NOMO-1 treated with DMSO at 0.1 percent for 48 hours (cell line): ENCODE data around the gene PACRG.
A peak's percentile ranks its signal among the peaks of the same experiment; 100 is the strongest.

Experiments used
- DNase-seq: peaks from one replicate; lab custom pipeline; 2025; ENCODE audit not compliant: unreplicated experiment; lab: John Stamatoyannopoulos, UW

Gene PACRG

DNA sequence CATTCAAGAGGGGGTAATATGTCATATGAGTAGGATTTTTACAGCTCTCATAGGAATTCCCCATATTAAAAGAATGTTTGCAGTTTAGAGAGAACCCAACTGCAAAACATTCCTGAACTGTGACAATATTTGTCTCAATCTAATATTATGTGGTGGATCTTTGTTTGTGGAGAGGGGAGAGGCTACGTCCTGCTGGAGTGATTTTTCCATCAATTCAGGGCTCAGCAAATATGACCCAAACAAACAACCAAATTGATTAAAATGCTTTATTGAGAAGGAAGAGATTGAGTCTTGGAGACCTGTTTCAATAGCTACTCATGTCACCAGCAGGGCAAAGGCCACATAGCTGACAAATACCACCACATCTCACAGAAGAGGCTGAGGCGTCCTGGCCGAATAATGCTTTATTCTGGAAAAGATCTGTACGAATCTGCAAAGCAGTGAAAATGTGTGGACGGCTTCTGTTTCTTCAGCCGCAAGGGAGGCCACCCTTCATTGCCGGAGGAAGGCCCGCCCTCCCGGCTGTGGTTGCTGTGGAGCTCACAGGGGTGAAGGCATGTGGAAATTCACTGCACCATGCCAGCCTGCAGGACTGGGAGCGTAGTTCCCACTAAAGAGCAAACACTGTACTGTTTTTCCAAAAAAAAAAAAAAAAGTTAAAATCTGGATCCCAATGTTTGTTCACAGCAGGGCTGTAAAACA lies 597.1 kb downstream of the PACRG start:
- DNase-seq, result peak; percentile 3

- no peak for DNase-seq
Measured at GRCh38 chr6:163325390-163325784, 597.6 kb downstream of the PACRG start.

DNA sequence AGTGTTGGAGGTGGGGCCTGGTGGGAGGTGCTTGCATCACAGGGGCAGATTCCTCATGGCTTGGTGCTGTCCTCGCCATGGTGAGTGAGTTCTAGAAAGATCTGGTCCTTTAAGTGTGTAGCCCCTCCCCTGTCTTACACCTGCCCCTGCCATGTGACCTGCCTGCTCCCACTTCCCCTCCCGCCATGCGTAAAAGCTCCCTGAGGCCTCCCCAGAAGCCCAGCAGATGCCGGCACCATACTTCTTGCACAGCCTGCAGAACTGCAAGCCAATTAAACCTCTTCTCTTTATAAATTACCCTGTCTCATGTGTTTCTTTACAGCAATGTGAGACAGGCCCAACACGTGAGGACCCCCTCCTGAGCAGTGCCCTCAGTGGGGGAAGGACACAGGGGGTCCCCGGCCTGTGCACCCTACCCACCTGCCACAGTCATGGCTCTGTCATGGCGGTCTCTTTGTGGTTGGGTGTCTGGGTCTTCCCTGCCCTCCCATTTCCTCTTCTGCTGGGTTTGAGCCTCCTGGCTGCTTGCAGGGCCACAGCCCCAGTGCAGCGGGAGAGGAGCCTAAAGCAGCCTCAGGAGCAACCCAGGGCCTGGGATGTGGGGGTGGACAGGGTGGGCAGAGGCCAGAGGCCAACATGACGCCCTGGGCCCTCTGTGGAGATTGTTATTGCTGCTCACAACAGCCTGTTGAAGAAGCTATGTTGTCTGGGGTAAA lies 599.5 kb downstream of the PACRG start:
- DNase-seq, result no peak

DNA sequence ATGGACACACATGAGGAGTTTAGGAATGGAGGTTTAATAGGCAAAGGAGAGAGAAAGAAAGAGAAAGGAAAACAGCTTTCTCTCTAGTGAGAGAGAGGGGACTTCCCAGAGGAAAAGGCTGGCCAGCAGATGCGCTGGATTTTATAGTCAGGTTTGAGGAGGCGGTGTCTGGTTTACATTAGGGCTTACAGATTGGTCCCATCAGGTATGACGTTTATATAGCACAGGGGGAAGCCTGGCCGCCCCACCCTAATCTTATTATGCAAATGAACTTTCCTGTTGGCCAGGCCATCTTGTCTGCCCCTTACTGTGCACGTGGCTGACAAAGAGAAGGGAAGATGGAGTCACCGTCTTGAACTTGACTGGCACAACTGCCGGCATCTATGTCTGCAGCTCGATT lies 600.1 kb downstream of the PACRG start:
- DNase-seq, result no peak

GRCh38 chr6:163328411-163328810 lies 600.6 kb downstream of the PACRG start:
- DNase-seq, result no peak

DNA sequence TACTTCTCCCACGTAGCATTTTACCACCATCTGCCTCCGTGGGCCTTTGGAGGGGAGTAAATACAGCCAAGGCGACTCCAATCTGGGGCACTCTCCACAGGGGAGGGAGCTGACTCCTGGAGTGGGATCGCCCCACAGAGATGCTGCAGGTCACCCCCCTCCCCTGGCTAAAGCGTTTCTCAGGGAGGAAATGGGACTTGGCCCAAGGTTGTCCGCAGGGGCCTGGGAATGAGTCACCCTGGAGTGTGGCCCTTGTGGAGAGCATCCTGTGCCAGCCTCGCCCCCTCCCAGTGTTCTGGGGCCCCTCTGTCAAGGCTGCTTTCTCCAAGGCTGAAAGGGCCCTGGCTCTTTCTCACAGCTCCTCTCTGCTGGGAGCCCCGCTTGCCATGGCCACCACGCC lies 602.2 kb downstream of the PACRG start:
- no peak for DNase-seq

DNA sequence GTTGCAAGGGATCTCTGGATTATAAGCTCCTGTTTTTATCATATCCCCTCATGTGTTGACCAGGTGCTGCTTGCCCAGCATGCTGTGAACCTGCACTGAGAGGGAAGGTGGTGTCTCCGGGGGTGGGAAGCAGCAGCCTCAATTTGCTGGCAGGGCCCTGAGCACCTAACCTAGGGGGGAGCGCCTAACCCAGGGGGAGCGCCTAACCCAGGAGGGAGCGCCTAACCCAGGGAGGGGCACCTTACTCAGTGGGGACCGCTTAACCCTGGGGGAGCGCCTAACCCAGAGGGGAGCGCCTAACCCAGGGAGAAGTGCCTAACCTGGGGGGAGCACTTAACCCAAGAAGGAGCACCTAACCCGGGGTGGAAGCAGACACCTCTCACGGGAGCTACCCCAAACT lies 603.5 kb downstream of the PACRG start:
- DNase-seq, result no peak

DNA sequence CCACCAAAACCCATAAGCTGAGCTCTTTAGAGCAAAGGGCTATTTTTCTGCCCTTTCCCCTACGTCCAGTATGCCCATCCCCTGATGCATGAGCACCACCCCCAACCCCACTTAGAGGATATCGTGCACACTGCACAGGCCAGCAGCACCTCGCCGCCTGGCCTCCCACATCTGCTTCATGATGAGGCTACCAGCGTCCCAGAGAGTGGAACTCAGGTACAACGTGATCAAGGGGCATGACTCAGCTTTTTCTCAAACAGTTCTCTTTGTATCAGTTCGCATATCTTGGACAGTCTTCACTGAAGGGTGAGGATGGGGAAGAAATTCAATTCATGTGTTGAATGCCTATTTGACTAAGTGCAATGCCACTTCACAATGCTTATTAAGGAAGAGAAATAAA lies 604.8 kb downstream of the PACRG start:
- no peak for DNase-seq

DNA sequence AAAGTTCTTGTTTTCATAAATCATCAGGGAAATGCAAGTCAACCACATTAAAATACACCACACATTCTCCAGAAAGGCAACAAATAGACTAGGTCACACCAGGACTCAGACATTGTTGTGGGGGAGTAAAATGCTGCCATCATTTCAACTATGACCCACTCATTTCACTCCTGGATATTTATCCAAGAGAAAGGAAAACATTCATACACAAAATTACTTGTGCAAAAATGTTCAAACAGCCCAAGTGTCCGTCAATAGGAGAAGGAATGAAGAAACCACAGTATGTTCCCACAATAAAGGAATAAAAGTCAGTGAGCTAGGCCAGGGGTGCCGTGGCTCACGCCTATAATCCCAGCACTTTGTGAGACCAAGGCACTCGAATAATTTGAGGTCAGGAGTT lies 605.3 kb downstream of the PACRG start:
- DNase-seq, result no peak

DNA sequence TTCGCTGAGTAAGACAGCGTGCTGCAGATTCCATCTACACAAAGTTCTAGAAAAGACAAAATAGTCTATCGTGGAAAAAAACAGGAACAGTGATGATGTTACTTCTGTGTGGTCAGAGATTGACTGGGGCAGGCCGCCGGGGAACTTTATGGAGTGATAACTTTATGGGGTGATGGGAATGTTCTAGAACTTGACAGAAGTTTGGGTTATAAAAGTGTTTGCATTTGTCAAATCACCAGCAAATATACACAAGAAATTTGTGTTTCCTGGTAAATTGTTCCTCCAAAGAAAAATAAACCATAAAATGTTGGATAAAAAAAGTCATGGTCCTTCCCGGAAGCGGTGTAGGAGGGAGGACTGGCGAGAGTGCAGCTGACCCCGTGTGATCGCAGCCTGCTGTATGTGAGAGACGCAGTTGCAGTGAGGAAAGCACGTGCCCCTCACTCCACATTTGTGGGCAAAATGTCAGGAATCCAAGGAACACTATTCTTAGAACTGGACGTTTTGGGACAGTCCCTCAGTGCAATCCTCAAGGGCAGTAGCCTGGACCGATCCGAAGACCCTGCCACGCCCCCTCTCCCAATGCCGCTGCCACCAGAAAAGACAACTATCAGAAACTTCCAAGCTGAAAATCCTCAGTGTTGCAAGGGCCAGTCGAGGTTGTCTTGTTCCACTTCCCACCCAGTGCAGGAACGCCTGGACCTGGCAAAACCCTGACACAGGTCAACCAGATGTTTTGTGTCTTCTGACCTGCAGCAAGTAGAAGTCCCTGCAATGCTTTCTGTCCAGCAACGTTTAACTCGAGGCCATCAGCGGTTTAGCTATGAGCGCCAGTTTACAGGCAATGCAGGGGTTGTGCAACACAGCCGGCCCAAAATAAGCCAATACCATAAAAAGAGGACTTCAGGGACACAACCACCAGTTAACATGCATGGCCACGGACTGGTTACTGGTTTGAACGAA lies 606.2 kb downstream of the PACRG start:
- peak; percentile 19 for DNase-seq

GRCh38 chr6:163335056-163335455 lies 607.3 kb downstream of the PACRG start:
- no peak for DNase-seq

DNA sequence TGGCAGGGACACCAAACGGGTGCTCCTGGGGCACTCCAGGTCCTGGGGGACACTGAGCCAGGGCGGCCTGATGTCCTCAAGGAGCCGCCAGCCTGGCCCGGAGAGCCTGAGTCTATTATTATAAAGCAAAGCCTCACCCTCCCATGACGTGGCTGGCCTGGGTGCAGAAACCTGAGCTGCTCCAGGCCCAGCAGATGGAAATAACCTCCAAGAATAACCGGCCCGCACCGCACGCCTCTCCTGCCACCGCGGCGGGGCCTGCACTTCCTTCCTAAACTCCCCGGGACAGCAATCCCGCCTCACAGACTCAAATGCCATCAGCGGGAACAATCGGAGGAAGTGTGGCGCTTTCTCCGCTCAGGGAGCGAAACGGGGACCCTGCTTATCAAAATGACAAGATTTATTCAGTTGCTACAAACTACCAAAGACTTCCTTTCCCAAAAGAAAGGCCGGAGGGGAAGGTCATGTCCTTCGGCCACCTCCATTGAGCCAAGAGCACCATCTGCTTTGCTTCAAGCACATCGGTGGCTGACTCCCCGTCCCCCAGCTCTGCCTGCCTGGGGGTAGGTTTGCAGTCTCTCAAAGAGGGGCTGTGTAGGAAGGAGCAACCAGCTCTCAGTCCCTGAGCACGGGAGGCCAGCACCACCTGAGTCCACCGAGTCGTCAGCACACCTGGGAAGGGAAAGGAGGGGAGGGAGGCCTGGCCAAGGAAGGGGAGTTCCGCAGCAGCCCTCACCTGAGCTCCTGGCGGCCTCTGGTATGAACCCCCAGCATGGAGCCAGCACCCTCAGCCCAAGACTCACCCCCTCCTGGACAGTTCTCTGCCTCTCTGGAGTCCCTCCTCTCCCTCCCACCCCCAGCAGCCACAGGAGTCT lies 608.1 kb downstream of the PACRG start:
- no peak for DNase-seq

- no peak for DNase-seq
Measured at GRCh38 chr6:163336961-163337360, 609.2 kb downstream of the PACRG start.

- DNase-seq, result no peak
Measured at GRCh38 chr6:163337958-163338357, 610.2 kb downstream of the PACRG start.

DNA sequence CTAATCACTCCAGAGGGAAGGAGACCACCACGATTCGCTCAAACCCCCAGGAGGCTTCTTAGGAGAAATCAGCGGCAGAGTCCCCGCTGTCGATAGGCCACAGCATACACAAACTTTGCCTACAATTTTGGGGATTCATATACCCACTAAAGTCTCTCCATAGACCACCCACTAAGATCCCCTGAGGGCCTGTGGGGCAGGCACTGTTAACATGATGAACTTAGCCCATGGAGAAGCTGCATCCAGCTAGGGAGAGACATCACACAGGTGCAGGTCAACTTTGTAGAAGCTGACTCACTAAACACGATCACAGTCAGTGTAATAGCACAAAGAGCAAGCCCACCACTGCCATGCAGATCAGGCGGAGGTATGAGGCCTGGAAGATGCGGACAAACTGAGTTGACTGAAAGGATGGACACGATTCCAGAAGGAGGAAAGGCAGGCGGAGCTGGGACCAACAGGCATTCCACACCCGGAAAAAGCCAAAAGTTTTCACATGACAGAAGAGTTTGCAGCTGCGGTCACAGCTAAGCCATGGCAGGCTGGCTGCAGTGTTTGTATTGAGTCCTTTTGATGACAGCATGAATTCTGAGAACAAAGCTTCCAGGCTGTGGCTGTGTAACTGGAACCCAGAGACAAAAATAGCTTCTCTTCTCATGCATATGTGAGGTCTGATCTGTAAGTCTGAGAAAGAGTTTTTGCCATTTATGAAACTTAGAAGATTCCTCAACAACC lies 611.1 kb downstream of the PACRG start:
- DNase-seq, result no peak

DNA sequence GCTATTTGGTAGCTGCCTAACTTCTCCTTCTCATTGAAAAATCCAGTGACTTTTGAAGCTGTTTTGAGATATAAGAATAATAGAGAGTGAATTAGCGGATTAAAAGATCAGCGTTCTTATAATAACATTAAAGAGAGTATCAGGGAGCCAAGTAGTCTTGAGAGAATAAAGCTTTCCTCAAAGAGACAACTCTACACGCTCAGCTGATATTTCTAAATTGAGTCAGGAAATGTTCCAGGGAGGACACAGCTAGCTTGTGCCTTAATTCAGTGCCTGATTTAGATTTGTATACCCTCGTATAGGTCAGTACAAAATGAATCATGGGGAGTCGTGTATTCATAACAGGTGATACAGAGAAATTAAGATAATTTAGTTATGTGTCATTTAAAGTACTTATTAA lies 611.7 kb downstream of the PACRG start:
- DNase-seq, result no peak

DNA sequence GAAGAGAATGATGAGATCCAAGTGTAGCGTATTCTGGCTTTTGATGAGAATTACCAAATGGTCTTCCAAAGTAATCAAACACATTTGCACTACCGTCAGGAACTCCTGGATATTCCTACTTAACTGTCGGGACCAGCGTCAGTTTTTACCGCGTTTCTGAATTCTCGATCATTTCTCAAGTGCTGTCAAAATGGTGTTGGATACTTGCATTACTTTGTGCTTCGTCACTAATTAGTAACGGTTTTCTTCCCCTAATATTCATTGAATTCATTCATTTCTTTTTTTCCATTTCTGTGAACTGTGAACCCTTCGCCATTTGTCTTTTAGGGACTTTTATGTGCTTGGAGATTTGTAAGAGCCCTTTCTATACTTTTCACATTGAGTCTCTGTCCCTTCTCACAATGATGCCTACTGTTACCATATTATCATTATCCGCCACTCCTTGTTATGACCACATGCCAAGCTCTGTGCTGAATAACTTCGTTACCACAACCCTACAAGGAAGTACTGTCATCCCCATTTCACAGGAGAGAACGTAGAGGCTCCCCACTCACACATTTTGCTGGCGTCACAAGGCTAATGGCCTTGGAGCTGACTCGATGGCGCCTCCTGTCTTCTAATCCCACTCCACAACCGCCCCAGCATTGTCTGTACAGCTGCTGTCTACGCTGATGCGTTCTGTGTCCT lies 612.6 kb downstream of the PACRG start:
- no peak for DNase-seq

- DNase-seq, result no peak
Measured at GRCh38 chr6:163341224-163342061, 613.7 kb downstream of the PACRG start.
